IMR-90 (cell line): ENCODE results near the gene SMCHD1. TPM values are rescaled to one million over a fixed set of nuclear protein-coding genes. Genes with fewer than 3 reads are reported as not detected.

ENCODE experiments used
- ATAC-seq: fragments of 200-7000 bp; cut with Tn5 transposase; 2 replicates; pipeline ENCODE4 v1.9.1; 2020; ENCODE audit warnings: low read depth, mild to moderate bottlenecking, moderate library complexity
- BruUV-seq: library from RNA; stranded (reverse); fragments of 400-500 nt; replicated peaks from 2 replicates; lab custom pipeline; 2021; lab: Mats Ljungman, UMichigan
- CTCF ChIA-PET: fragments of 300-600 bp; formaldehyde crosslinking; extraction: SDS; loops from one replicate; lab custom pipeline; 2021; ENCODE audit warnings: antibody characterized with exemption; lab: Yijun Ruan, JAX
- POLR2A ChIA-PET: fragments of 300-600 bp; sonication (Branson Sonifier 250); formaldehyde crosslinking; loops from one replicate; lab custom pipeline; 2022; ENCODE audit warnings: antibody characterized with exemption; ENCODE audit not compliant: unreplicated experiment; lab: Charles Lee
- DNase-seq: peaks from one replicate; pipeline ENCODE4 v3.0.0; 2013
- H2AFZ ChIP-seq: replicated peaks from 2 replicates; pipeline ENCODE3; 2013; ENCODE audit warnings: low read length, mild to moderate bottlenecking; ENCODE audit not compliant: poor library complexity
- H2AK5ac ChIP-seq: 2 replicates; pipeline ENCODE4 v1.6.1; 2013; ENCODE audit warnings: low read depth, low read length, inconsistent platforms
- H2AK9ac ChIP-seq: replicated peaks from 2 replicates; pipeline ENCODE3; 2013; ENCODE audit warnings: mild to moderate bottlenecking, low read depth, low read length, moderate library complexity; ENCODE audit not compliant: poor library complexity
- H2BK120ac ChIP-seq: 2 replicates; pipeline ENCODE4 v1.6.1; 2013; ENCODE audit warnings: low read depth, low read length, inconsistent platforms
- H2BK15ac ChIP-seq: 3 replicates; pipeline ENCODE4 v1.6.1; 2013; ENCODE audit warnings: low read depth, low read length, inconsistent platforms
- H2BK20ac ChIP-seq: 2 replicates; pipeline ENCODE4 v1.6.1; 2013; ENCODE audit warnings: low read depth, mild to moderate bottlenecking, inconsistent platforms, low read length, moderate library complexity
- H2BK5ac ChIP-seq: 2 replicates; pipeline ENCODE4 v1.6.1; 2013; ENCODE audit warnings: mild to moderate bottlenecking, low read depth, low read length, inconsistent platforms; ENCODE audit not compliant: poor library complexity, severe bottlenecking
- H3K14ac ChIP-seq: replicated peaks from 2 replicates; pipeline ENCODE4 v1.6.1; 2013; ENCODE audit warnings: low read depth, low read length, inconsistent platforms
- H3K18ac ChIP-seq: 2 replicates; pipeline ENCODE4 v1.6.1; 2013; ENCODE audit warnings: low read depth, low read length, control low read depth
- H3K23ac ChIP-seq: 2 replicates; pipeline ENCODE4 v1.6.1; 2013; ENCODE audit warnings: low read depth, low read length, inconsistent platforms
- H3K27ac ChIP-seq: 2 replicates; pipeline ENCODE4 v1.5.1; 2013; ENCODE audit warnings: mild to moderate bottlenecking, control low read depth, low read length; ENCODE audit not compliant: insufficient read depth
- H3K27me3 ChIP-seq: 2 replicates; pipeline ENCODE4 v1.6.1; 2013; ENCODE audit warnings: low read length; ENCODE audit not compliant: control insufficient read depth, insufficient read depth
- H3K36me3 ChIP-seq: 2 replicates; pipeline ENCODE4 v1.6.1; 2013; ENCODE audit warnings: low read length, mixed read lengths; ENCODE audit not compliant: control insufficient read depth, insufficient read depth
- H3K4ac ChIP-seq: 2 replicates; pipeline ENCODE4 v1.6.1; 2013; ENCODE audit warnings: low read depth, low read length, inconsistent platforms
- H3K4me1 ChIP-seq: 2 replicates; pipeline ENCODE4 v1.6.1; 2013; ENCODE audit warnings: low read length, mixed read lengths; ENCODE audit not compliant: control insufficient read depth, insufficient read depth
- H3K4me2 ChIP-seq: 2 replicates; pipeline ENCODE4 v1.6.1; 2013; ENCODE audit warnings: low read depth, mild to moderate bottlenecking, control low read depth, low read length, moderate library complexity
- H3K4me3 ChIP-seq: 2 replicates; pipeline ENCODE4 v1.5.1; 2013; ENCODE audit warnings: low read depth, mild to moderate bottlenecking, control low read depth, low read length, moderate library complexity; ENCODE audit not compliant: insufficient read depth
- H3K56ac ChIP-seq: 2 replicates; pipeline ENCODE4 v1.6.1; 2013; ENCODE audit warnings: low read length, inconsistent platforms; ENCODE audit not compliant: insufficient read depth; ENCODE audit errors: extremely low read depth
- H3K79me1 ChIP-seq, 2 experiments: 2 replicates each; pipeline ENCODE4 v1.6.1; 2013; ENCODE audit warnings: low read length in 2 of 2, inconsistent platforms in 1 of 2, low read depth in 1 of 2
- H3K9ac ChIP-seq: 2 replicates; pipeline ENCODE4 v1.6.1; 2013; ENCODE audit warnings: low read depth, low read length, control low read depth
- H3K9me1 ChIP-seq: 2 replicates; pipeline ENCODE4 v1.6.1; 2013; ENCODE audit warnings: low read length, inconsistent platforms; ENCODE audit not compliant: insufficient read depth
- H3K9me3 ChIP-seq: 2 replicates; pipeline ENCODE4 v1.6.1; 2013; ENCODE audit warnings: low read length; ENCODE audit not compliant: control insufficient read depth, insufficient read depth
- H4K20me1 ChIP-seq: 2 replicates; pipeline ENCODE4 v1.6.1; 2013; ENCODE audit warnings: low read length, inconsistent platforms; ENCODE audit not compliant: insufficient read depth
- H4K5ac ChIP-seq: 2 replicates; pipeline ENCODE4 v1.6.1; 2013; ENCODE audit warnings: mild to moderate bottlenecking, low read depth, low read length, control low read depth
- H4K8ac ChIP-seq, 2 experiments: 2 replicates each; pipeline ENCODE4 v1.6.1; 2013; ENCODE audit warnings: low read depth in 2 of 2, low read length in 2 of 2, control low read depth in 1 of 2, inconsistent platforms in 1 of 2
- H4K91ac ChIP-seq: 2 replicates; pipeline ENCODE4 v1.6.1; 2013; ENCODE audit warnings: low read depth, low read length, inconsistent platforms; ENCODE audit not compliant: insufficient read depth
- CEBPB ChIP-seq: IDR thresholded peaks from 2 replicates; pipeline ENCODE4 v1.6.1; 2012; ENCODE audit warnings: low read depth, low read length, improper control_type of control experiment
- CHD1 ChIP-seq: IDR thresholded peaks from 2 replicates; pipeline ENCODE4 v1.6.1; 2012; ENCODE audit warnings: low read depth, low read length, improper control_type of control experiment
- MAFK ChIP-seq: IDR thresholded peaks from 2 replicates; pipeline ENCODE4 v1.6.1; 2012; ENCODE audit warnings: low read depth, low read length, improper control_type of control experiment
- MAZ ChIP-seq: IDR thresholded peaks from 2 replicates; pipeline ENCODE4 v1.6.1; 2012; ENCODE audit warnings: low read depth, mild to moderate bottlenecking, low read length, improper control_type of control experiment, moderate library complexity, borderline replicate concordance
- MXI1 ChIP-seq: IDR thresholded peaks from 2 replicates; pipeline ENCODE4 v1.6.1; 2012; ENCODE audit warnings: low read depth, mild to moderate bottlenecking, low read length, moderate library complexity, borderline replicate concordance
- NFE2L2 ChIP-seq: fragments of 150-350 bp; IDR thresholded peaks from 2 replicates; pipeline ENCODE4 v1.6.1; 2016; ENCODE audit warnings: low read depth, mild to moderate bottlenecking, low read length
- POLR2A ChIP-seq: IDR thresholded peaks from 2 replicates; pipeline ENCODE4 v1.6.1; 2012; ENCODE audit warnings: mild to moderate bottlenecking, low read depth, low read length
- RAD21 ChIP-seq: IDR thresholded peaks from 2 replicates; pipeline ENCODE4 v1.6.1; 2012; ENCODE audit warnings: low read length, improper control_type of control experiment
- RCOR1 ChIP-seq: IDR thresholded peaks from 2 replicates; pipeline ENCODE4 v1.6.1; 2012; ENCODE audit warnings: mild to moderate bottlenecking, low read length, improper control_type of control experiment; ENCODE audit not compliant: insufficient replicate concordance
- RFX5 ChIP-seq: IDR thresholded peaks from 2 replicates; pipeline ENCODE4 v1.8.0; 2012; ENCODE audit warnings: low read depth, mild to moderate bottlenecking, low read length, moderate library complexity
- SMC3 ChIP-seq: fragments of 150-350 bp; IDR thresholded peaks from 2 replicates; pipeline ENCODE4 v1.6.1; 2016; ENCODE audit warnings: low read depth, mild to moderate bottlenecking, antibody characterized with exemption, low read length, moderate library complexity
- WGBS, 2 experiments: methylation state at CpG; one replicate each; pipeline versions ENCODE4 v1.1.5 to v1.1.7; 2013; ENCODE audit warnings: missing lambda C conversion rate in 2 of 2; ENCODE audit not compliant: insufficient read length in 1 of 2; ENCODE audit errors: extremely low coverage in 2 of 2; 5-methylcytosine and 5-hydroxymethylcytosine counted together
- dilution Hi-C: fragments of 300-500 bp; cut with HindIII; formaldehyde crosslinking; loops from one replicate; pipeline ENCODE4 v1.14.3; 2018; ENCODE audit warnings: low sequenced_read_pairs; ENCODE audit not compliant: unreplicated experiment
- in situ Hi-C: fragments of 300-500 bp; cut with MboI; formaldehyde crosslinking; loops from 3 replicates; pipeline ENCODE4 v1.14.3; 2019; ENCODE audit warnings: low sequenced_read_pairs, inconsistent platforms, mixed read lengths
- intact Hi-C: fragments of 100-400 bp; cut with micrococcal nuclease; formaldehyde crosslinking; loops from 2 replicates; pipeline ENCODE4 v1.10.0; 2022
- polyA plus RNA-seq, 3 experiments: library from polyadenylated mRNA; depleted of rRNA; stranded (reverse); fragments of >200 nt; gene quantifications; 2 replicates each; pipeline ENCODE4 v1.2.3, GENCODE V29; 2012; ENCODE audit warnings: low replicate concordance in 1 of 3
- total RNA-seq: library from RNA; depleted of rRNA; stranded (reverse); fragments of >200 nt; gene quantifications from 2 replicates; pipeline ENCODE4 v1.2.3, GENCODE V29; 2012
- TF ChIP-seq, protein P1 (sequence below): conservative IDR thresholded peaks from 2 replicates; pipeline ENCODE4 v1.5.1; 2012; ENCODE audit warnings: mild to moderate bottlenecking, low read depth, low read length, improper control_type of control experiment
- TF ChIP-seq, protein P2 (sequence below): fragments of 150-350 bp; IDR thresholded peaks from 2 replicates; pipeline ENCODE4 v1.6.1; 2017; ENCODE audit warnings: mild to moderate bottlenecking, antibody characterized with exemption, low read length, low read depth
- TF ChIP-seq, protein P3 (sequence below): fragments of 150-350 bp; IDR thresholded peaks from 2 replicates; pipeline ENCODE4 v1.6.1; 2016; ENCODE audit warnings: low read depth, mild to moderate bottlenecking, low read length, moderate library complexity, borderline replicate concordance

SMCHD1 gene
- total and polyA plus RNA-seq, 2 of the 4 experiments (the other 2 are of a cell fraction), result 14.8 to 47.3 TPM

DNA sequence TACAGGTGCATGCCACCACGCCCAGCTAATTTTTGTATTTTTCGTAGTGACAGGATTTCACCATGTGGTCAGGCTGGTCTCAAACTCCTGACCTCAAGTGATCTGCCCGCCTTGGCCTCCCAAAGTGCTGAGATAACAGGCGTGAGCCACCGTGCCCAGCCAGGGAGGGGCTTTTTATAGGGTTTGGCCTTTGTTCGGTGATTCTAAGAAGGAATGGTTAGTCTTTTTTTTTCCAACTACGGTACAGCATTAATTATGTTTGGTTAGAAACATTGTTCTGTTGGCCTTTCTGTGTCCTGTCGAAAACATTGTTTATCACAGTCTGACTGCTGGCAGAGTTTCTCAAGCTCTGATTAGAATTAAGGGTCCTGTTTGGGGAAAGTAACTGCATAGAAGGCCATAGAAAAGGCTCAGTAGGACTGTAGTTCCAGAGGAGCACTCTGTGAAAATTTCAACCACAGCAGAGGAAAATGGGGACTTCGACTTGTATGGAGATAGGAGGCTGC, 19.3 kb upstream of the SMCHD1 start:
- DNase-seq (no peak), ATAC-seq (no peak)
- peak overlapping the region; percentile 4 to 64; a peak in 3 of 4 replicates for H4K8ac ChIP-seq
- peak overlapping the region; percentile 19; the same call in 1 of the 2 replicates for H3K23ac ChIP-seq
- TF ChIP-seq, protein P1, sequence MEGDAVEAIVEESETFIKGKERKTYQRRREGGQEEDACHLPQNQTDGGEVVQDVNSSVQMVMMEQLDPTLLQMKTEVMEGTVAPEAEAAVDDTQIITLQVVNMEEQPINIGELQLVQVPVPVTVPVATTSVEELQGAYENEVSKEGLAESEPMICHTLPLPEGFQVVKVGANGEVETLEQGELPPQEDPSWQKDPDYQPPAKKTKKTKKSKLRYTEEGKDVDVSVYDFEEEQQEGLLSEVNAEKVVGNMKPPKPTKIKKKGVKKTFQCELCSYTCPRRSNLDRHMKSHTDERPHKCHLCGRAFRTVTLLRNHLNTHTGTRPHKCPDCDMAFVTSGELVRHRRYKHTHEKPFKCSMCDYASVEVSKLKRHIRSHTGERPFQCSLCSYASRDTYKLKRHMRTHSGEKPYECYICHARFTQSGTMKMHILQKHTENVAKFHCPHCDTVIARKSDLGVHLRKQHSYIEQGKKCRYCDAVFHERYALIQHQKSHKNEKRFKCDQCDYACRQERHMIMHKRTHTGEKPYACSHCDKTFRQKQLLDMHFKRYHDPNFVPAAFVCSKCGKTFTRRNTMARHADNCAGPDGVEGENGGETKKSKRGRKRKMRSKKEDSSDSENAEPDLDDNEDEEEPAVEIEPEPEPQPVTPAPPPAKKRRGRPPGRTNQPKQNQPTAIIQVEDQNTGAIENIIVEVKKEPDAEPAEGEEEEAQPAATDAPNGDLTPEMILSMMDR, result no peak
- no peak for TF ChIP-seq POLR2A
- no peak for TF ChIP-seq RAD21
- TF ChIP-seq MAFK, result no peak
- no peak for TF ChIP-seq CHD1
- TF ChIP-seq MAZ, result no peak
- TF ChIP-seq NFE2L2, result no peak
- TF ChIP-seq CEBPB, result no peak
- TF ChIP-seq RCOR1, result no peak
- TF ChIP-seq, protein P2, sequence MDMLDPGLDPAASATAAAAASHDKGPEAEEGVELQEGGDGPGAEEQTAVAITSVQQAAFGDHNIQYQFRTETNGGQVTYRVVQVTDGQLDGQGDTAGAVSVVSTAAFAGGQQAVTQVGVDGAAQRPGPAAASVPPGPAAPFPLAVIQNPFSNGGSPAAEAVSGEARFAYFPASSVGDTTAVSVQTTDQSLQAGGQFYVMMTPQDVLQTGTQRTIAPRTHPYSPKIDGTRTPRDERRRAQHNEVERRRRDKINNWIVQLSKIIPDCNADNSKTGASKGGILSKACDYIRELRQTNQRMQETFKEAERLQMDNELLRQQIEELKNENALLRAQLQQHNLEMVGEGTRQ, result no peak
- TF ChIP-seq RFX5, result no peak
- TF ChIP-seq, protein P3, sequence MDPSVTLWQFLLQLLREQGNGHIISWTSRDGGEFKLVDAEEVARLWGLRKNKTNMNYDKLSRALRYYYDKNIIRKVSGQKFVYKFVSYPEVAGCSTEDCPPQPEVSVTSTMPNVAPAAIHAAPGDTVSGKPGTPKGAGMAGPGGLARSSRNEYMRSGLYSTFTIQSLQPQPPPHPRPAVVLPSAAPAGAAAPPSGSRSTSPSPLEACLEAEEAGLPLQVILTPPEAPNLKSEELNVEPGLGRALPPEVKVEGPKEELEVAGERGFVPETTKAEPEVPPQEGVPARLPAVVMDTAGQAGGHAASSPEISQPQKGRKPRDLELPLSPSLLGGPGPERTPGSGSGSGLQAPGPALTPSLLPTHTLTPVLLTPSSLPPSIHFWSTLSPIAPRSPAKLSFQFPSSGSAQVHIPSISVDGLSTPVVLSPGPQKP, result no peak
- no peak for TF ChIP-seq SMC3
- no peak for TF ChIP-seq MXI1
- no peaks in the 10 kb centered on the region for H3K27me3 ChIP-seq
- peak overlapping the region; percentile 73 for H2AFZ ChIP-seq
- ChIA-PET CTCF (no interaction called here), POLR2A (interaction anchor here (0.6 kb wide), 2 partner anchors 45 to 541 kb away, joined by 3 to 7 read pairs; no protein-coding TSS in a partner anchor)
- H3K9me1 ChIP-seq, result no peaks in the 10 kb centered on the region; the same call in 1 of the 2 replicates
- H3K36me3 ChIP-seq, result no peaks in the 10 kb centered on the region
- H3K4me3 ChIP-seq, result no peak overlapping the region
- BruUV-seq, result no TSS peak
- H2AK9ac ChIP-seq, result no peak overlapping the region
- peak overlapping the region; percentile 31; the same call in 1 of the 2 replicates for H3K4me2 ChIP-seq
- H3K14ac ChIP-seq, result no peak overlapping the region; the same call in 1 of the 2 replicates
- H4K5ac ChIP-seq, result peak overlapping the region; percentile 21
- peak overlapping the region; percentile 24 for H3K18ac ChIP-seq
- WGBS, 2 experiments, result no CpG with 5 or more reads among the region's 9 CpGs
- H3K4me1 ChIP-seq, result peaks cover 3% of the 10 kb centered on the region; the same call in 1 of the 2 replicates
- in situ Hi-C loops (no loop called here), intact Hi-C loops (no loop called here), dilution Hi-C loops (no loop called here)
- H3K56ac ChIP-seq, result no peak overlapping the region
- H2AK5ac ChIP-seq, result no peak overlapping the region
- H2BK5ac ChIP-seq, result no peak overlapping the region
- H3K79me1 ChIP-seq, result no peaks in the 10 kb centered on the region
- 0 out of 2 replicates have a peak, but pooled peaks cover 2% of the 10 kb centered on the region for H3K9me3 ChIP-seq
- peak overlapping the region; percentile 76; the same call in 2 of the 3 replicates for H2BK15ac ChIP-seq
- peak overlapping the region; percentile 11; the same call in 1 of the 2 replicates for H3K4ac ChIP-seq
- H2BK20ac ChIP-seq, result peak overlapping the region; percentile 86; the same call in 1 of the 2 replicates
- peak overlapping the region; percentile 91 for H2BK120ac ChIP-seq
- peak overlapping the region; percentile 6; the same call in 1 of the 2 replicates for H3K27ac ChIP-seq
- no peaks in the 10 kb centered on the region for H4K20me1 ChIP-seq
- H3K9ac ChIP-seq, result no peak overlapping the region
- H4K91ac ChIP-seq, result peak overlapping the region; percentile 10
